Eye (tissue), 1 donor: ENCODE data around the gene ZDHHC13.

Experiments
- DNase-seq: peaks from one replicate; pipeline ENCODE4 v3.0.0-alpha.2; 2015

ZDHHC13 gene

DNA sequence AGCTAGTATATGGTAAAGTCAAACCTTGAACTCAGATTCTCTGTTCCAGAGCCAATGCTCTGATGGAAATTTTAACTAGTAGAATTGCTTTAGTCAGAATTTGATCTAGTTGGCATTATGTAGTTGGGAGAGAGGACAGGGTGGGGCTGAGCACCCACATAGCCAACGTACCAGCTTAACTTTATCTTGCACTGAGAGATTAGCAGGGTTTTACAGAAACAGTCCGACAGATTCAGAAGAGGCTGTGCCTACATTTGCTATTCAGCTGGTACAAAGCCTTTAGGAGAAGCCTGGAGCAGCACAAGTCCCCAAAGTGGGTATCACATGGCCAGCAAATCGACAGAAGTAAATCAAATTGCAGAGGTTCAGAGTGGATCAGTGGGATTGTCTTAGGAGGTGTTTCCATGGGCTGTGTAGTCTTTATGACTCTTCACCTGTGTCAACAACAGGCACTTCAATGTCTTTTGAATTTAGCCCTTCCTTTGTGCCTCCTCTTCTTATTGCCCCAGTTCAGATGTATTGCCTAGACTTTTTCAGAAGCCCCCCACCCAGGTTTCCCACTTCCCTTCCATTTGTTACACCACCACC, 92.1 kb downstream of the ZDHHC13 start:
- no peak for DNase-seq

DNA sequence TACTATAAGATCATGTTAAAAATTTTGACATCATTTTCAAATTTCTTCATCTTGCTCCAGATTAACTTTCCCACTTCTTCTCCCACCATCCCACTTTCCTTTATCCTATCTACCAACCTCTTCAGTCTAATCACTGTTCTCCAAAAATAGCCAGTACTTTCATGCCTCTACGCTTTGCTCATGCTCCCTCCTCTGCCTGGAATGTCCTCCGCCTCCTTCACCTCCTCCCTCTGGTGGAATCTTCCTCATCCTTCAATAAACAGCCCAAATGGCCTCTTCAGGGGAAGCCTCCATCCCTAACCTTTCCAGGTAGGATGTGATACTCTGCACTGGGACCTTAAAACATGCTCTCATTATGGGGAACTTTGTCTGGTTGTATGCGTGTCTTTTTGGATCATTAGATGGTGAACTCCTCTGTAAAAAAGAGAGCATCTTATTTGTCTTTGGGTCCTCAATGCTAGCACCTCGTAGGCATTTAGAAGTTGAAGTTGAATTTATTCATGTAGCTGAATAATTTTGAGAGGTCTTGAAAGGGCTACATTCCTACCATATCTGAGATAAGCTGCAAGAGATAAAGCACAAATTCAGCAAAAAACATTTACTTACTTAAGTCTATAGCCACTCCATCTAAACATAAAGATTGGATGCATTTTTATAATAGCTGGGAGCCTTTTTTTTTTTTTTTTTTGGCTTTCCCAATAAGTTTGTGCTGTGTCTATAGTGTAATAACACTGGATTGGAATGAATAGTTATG, 92.8 kb downstream of the ZDHHC13 start:
- no peak for DNase-seq

DNA sequence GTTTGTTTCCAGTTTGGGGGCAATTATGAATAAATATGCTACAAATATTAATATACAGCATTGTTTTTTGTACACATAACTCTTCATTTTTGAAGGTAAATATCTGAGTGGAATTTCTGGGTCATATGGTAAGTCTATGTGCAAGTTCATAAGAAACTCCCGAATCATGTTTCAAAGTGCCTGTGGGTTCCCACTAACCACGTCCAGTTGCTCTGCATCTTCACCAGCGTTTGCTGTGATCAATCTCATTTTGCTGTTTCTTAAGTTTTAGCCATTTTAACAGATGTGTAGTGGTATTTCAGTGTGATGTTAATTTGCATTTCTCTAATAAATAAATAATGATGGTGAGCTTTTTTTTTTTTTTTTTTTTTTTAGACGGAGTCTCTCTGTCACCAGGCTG, 99.1 kb downstream of the ZDHHC13 start:
- no peak for DNase-seq

DNA sequence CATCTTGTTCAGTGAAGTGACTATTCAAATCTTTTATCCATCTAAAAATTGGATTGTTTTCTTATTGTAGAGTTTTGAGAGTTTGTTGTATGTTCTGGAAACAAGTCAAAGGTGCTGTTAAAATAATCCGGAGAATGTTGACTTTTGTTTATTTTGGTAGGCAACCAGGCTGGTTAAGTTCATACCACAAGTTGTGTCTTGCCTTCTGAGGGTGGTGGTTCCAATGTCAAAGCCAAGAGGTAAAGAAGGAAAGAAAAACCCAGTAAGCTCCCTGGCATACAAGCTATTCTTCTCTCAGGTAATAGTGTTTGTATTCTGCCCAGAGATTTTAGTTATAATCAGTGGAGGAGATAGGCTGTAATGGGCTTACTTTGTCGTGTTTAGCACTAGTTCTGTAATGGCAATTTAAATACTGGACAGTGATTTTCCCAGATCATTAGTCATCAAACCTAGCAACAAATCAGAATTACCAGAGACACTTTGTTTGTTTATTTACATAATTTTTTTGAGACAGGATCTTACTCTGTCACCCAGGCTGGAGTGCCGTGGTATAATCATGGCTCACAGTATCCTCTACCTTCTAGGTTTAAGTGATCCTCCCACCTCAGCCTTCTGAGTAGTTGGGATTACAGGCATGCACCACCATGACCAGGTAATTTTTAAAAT, 99.9 kb downstream of the ZDHHC13 start:
- DNase-seq = no peak

DNA sequence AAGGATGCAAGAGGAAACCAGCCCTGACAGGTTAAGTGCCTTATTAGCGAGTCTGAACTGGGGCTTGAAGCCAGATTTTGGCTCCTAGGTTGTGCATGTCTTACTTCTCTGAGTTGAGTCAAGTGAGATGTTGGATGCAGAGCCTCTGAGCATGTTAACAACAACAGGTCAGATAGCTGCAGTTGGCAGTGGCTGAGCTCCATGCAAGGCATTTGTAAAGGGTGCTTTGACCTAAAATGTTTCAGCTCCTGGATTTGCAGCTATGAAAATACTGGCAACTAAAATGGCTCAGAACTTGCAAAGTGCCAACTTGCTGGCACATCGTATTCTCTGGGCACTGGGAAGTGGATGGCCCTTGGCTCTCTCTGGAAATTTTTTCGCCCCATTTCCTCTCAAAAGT, 101.2 kb downstream of the ZDHHC13 start:
- DNase-seq = no peak

DNA sequence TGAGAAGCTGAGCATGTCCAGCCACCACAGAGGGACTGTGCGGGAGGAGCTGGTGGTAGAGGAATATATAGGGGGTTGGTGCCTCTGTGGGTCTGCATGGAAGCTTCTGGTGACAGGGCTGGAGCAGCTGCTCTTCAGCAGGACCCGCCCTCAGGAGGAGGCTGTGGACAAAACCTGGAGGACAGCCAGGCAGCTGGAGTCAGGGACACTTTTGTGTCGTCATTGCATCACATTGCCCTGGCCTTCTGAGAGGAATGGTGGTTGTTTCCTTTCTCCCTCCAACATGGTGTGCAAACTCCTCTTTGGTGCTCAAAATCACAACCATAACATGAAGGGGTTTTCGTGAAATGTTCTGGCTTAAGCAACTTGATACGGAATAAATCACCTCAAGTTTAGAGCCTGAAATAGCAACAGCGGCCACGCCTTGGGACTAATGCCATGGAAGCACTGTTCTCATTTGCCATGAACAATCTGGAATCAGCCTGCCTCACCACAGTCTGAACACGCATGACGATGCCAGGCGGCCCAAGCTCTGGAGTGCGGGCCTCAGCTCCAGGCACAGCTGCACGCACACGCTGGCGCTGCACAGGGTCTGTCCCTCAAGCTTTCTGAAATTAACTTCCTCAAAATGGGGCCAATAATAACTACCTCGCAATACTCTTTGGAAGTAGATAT, 102.0 kb downstream of the ZDHHC13 start:
- DNase-seq = peak; percentile 50

DNA sequence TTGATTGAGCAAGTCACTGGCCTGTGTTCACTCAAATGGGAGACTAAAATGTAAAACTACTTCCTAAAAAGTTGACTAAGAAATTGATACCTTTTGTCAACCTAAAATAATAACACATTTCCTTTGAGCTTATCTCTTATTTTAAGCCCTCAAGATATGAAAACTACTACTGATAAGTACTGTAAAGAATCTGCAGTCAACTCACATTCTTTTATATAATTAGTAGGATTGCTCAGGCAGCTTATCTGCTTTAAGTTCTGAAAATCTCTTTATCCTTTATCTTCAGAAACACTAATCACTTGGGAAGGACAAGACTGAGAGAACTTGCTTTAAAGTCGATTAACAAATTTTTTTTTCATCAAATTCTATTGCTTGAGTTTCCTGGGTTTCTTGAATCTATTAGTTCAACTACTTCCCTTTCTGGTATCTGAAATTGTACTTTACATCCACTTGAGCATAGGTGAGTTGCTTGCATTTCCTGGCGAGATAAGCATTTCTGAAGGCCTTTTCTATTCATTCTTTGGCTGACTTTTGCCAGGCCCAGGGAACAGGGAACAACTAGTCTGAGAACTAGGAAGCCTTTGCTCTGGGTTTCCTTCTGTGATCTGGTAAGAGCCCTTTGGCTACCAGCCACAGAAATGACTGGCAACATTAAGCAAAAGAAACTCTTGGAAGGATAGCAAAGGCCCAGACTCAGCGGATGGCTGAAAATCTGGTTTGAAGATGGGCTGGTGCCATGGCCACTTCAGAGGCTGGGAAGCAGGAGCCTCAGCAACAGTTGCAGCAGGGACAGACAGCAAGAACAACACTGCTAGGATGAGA, 104.1 kb downstream of the ZDHHC13 start:
- DNase-seq = no peak

DNA sequence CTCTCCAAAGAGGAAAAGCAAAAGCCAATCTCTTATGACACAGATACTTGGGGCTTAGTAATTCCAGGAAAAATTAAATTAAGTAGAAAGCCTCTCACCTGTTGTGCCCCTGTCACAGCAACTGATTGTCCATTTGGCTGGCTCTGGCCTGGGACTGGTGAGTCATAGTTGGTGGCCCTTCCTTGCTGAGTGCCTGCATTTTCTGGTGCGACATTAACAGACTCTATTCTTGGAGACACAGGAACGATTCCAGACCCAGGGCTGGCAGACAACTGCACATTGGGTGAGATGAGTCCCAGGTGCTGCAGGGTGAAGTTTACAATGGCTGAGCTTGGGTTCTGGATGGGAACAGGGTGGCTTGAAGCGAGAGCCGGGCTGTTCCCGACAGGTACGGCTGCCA, 108.2 kb downstream of the ZDHHC13 start:
- DNase-seq = no peak

DNA sequence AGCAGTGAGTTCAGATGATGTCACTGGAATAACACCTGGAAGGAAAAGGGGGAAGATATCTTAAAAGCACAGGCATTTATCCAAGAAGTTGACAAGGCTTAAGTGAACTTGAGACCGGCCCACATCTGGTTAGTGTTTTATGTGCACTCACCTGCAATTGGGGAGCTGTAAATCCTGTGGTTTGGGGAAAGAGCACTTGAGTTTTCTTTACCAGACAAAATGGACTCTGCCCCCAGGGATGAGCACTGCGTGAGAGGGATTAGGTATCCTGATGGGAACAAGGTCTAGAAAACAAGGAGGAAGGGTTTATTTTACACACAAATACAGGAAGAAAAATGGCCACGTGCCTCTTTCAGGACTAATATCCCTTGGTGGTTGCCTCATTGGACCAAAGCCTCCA, 108.6 kb downstream of the ZDHHC13 start:
- no peak for DNase-seq
